HFFc6 (cell line): ENCODE data around the gene AP2M1. TPM values are rescaled to one million over a fixed set of nuclear protein-coding genes. Genes with fewer than 3 reads are reported as not detected.
"Not testable (repeated sequence)": the region's sequence is repeated elsewhere in the genome, so short reads cannot be mapped to it uniquely, and the experiment has no call there.

ENCODE experiments used
- DNase-seq: peaks from one replicate; pipeline ENCODE4 v3.0.0-alpha.2; 2018
- H3K27ac Mint-ChIP-seq: 2 replicates; pipeline ENCODE4 v1.8.0; 2020; ENCODE audit warnings: mild to moderate bottlenecking, mixed read lengths
- H3K27me3 Mint-ChIP-seq: 2 replicates; pipeline ENCODE4 v1.8.0; 2021; ENCODE audit warnings: mild to moderate bottlenecking, moderate library complexity, mixed read lengths; ENCODE audit not compliant: insufficient read depth
- H3K36me3 Mint-ChIP-seq: 2 replicates; pipeline ENCODE4 v1.8.0; 2021; ENCODE audit warnings: low read depth, mixed read lengths
- H3K4me1 Mint-ChIP-seq: 2 replicates; pipeline ENCODE4 v1.8.0; 2020; ENCODE audit warnings: low read depth, mixed read lengths
- H3K4me3 Mint-ChIP-seq: 2 replicates; pipeline ENCODE4 v1.8.0; 2020; ENCODE audit warnings: mild to moderate bottlenecking, moderate library complexity, mixed read lengths
- H3K9me3 Mint-ChIP-seq: 2 replicates; pipeline ENCODE4 v1.8.0; 2020; ENCODE audit warnings: mild to moderate bottlenecking, mixed read lengths
- total RNA-seq, 6 experiments: library from RNA; stranded (reverse); fragmentation: NEBNext Ultra II Directional; extraction: Animal tissue kit (Norgen Biotek cat#: 25700); gene quantifications; 2 replicates in 1 of 6; 3 replicates in 5 of 6; pipeline ENCODE4 v1.2.3, GENCODE V29; 2021
- TF ChIP-seq, protein P1 (sequence below): fragments of 200-600 bp; sonication (generic); IDR thresholded peaks from 2 replicates; pipeline ENCODE4 v1.5.0; 2021; ENCODE audit warnings: antibody characterized with exemption, mild to moderate bottlenecking

The AP2M1 gene
- total RNA-seq, 6 experiments from 2014 or later, result 796 to 849 (median 832) TPM

DNA sequence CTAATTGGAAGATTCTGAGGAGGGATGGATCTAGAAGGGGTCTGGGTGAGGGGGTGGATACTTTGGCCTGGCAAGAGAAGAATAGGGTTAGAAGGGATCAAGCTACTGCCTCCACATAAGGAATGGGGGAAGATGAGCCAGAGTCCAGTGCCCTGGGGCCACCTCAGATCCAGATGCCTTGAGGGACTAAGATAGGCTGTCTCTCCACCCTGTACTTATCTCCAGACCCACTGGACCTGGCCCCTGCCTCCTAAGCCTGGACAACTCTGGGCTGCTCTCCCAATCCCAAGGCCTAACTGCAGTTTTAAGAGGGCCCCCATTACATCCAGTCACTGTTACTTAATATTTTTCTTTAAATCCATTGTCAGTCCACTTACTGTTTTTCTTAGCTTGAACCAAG, 17.4 kb upstream of the AP2M1 start:
- Mint-ChIP-seq H3K27me3 (no peaks in the 10 kb centered on the region; the same call in 1 of the 2 replicates), H3K9me3 (no peaks in the 10 kb centered on the region), H3K27ac (peak overlapping the region; percentile 42), H3K4me1 (peaks cover 54% of the 10 kb centered on the region), H3K36me3 (peaks cover 17% of the 10 kb centered on the region), H3K4me3 (peak overlapping the region; percentile 91)
- DNase-seq, result no peak
- TF ChIP-seq, protein P1, sequence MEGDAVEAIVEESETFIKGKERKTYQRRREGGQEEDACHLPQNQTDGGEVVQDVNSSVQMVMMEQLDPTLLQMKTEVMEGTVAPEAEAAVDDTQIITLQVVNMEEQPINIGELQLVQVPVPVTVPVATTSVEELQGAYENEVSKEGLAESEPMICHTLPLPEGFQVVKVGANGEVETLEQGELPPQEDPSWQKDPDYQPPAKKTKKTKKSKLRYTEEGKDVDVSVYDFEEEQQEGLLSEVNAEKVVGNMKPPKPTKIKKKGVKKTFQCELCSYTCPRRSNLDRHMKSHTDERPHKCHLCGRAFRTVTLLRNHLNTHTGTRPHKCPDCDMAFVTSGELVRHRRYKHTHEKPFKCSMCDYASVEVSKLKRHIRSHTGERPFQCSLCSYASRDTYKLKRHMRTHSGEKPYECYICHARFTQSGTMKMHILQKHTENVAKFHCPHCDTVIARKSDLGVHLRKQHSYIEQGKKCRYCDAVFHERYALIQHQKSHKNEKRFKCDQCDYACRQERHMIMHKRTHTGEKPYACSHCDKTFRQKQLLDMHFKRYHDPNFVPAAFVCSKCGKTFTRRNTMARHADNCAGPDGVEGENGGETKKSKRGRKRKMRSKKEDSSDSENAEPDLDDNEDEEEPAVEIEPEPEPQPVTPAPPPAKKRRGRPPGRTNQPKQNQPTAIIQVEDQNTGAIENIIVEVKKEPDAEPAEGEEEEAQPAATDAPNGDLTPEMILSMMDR, result no peak

DNA sequence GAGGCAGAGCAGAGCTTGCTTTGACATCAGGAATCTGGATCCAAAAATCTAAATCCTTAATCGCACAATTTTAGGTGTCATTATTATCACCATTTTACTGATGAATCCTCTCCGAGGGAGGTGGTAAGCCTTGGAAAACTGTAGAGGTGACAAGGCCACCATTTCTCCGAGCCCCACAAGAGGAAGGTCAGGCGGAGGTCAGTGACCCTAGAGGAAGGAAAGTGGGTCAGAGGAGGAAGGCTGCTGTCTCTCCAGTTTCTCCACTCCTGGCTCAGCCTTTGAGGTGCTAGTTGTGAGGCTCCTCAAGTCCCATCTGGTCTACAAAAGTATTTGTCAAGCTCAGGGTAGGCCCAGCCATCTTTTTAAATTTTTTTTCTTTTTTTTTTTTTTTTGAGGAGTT, 16.3 kb upstream of the AP2M1 start:
- H3K9me3 Mint-ChIP-seq, result no peaks in the 10 kb centered on the region
- DNase-seq, result no peak
- H3K36me3 Mint-ChIP-seq, result peaks cover 24% of the 10 kb centered on the region
- TF ChIP-seq, protein P1, result no peak
- peak overlapping the region; percentile 91; the same call in 1 of the 2 replicates for H3K4me3 Mint-ChIP-seq
- H3K27ac Mint-ChIP-seq, result peak overlapping the region; percentile 67
- H3K27me3 Mint-ChIP-seq, result no peaks in the 10 kb centered on the region; the same call in 1 of the 2 replicates
- H3K4me1 Mint-ChIP-seq, result peaks cover 53% of the 10 kb centered on the region

DNA sequence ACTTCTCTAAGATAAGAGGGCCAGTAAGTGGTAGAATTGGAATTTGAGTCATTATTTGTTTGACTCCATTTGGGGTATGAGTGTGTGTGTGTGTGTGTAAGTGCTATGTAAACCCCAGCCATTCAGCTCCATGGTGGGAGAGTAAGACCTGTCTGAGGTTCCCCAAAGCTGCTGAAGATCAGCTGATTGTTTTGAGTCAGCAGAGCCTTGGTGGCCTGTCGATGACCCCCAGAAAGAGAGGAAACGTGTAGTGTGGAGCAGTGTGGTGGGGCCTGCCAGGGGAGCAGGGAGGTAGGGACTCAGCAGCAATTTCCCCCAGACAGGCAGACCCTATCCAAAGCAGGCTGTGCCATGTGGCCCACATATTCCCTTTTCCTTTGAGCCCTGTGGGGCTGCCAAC, 14.2 kb upstream of the AP2M1 start:
- Mint-ChIP-seq H3K4me3 (peak overlapping the region; percentile 32), H3K9me3 (no peaks in the 10 kb centered on the region), H3K4me1 (peaks cover 37% of the 10 kb centered on the region), H3K27ac (peak overlapping the region; percentile 77), H3K27me3 (no peaks in the 10 kb centered on the region; the same call in 1 of the 2 replicates), H3K36me3 (peaks cover 30% of the 10 kb centered on the region)
- TF ChIP-seq, protein P1, result no peak
- no peak for DNase-seq

DNA sequence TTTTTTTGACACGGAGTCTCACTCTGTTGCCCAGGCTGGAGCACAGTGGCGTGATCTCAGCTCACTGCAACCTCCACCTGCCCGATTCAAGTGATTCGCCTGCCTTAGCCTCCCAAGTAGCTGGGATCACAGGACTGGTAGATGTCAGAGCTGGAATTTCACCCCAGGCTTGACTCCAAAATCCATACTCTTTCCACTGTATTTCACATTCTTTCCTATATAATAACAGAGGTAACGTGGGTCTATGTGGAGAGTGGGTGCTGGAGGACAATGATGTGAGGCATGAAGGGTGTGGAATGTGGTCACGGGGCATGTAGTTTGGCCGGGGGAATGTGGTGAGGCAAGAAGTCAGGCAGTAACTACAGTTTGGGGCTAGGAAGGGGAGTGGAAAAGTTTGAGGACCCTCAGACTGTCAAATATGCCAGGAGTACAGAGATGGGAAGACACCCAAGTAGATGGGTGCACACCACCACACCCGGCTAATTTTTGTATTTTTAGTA, 12.0 kb upstream of the AP2M1 start:
- H3K27me3 Mint-ChIP-seq, H3K9me3 Mint-ChIP-seq, DNase-seq, H3K4me3 Mint-ChIP-seq: not testable (repeated sequence)
- peak overlapping the region; percentile 74 for H3K27ac Mint-ChIP-seq
- H3K4me1 Mint-ChIP-seq, result peaks cover 42% of the 10 kb centered on the region
- H3K36me3 Mint-ChIP-seq, result peaks cover 31% of the 10 kb centered on the region

GRCh38 chr3:184164648-184165330, 9.9 kb upstream of the AP2M1 start:
- no peaks in the 10 kb centered on the region for H3K9me3 Mint-ChIP-seq
- no peak for DNase-seq
- peaks cover 37% of the 10 kb centered on the region for H3K36me3 Mint-ChIP-seq
- TF ChIP-seq, protein P1, result peak; percentile 9; the same call in 1 of the 2 replicates
- no peaks in the 10 kb centered on the region; the same call in 1 of the 2 replicates for H3K27me3 Mint-ChIP-seq
- H3K4me3 Mint-ChIP-seq, result no peak overlapping the region
- no peak overlapping the region for H3K27ac Mint-ChIP-seq
- H3K4me1 Mint-ChIP-seq, result peaks cover 50% of the 10 kb centered on the region

DNA sequence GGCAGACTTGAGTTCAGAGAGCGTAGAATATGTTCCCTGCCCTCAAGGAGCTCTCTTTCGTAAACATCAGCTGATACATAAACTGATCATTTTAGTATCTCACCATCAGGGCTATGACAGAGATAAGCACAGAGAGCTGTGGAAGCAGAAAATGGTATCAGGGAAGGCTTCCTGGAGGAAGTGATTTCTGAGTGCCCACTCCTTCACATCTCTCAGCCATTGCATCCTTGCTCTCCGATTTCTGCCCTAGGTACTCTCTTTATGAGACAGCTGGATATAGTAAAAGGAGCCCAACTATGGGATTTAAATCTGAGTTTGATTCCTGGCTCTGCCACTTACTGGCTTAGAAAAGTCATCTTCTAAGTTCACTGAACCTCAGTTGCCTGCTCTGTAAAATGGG, 9.1 kb upstream of the AP2M1 start:
- no peaks in the 10 kb centered on the region for H3K9me3 Mint-ChIP-seq
- DNase-seq, result no peak

More for the DNA sequence above, 9.1 kb upstream of the AP2M1 start:
- Mint-ChIP-seq H3K4me1 (peaks cover 44% of the 10 kb centered on the region), H3K4me3 (no peak overlapping the region), H3K36me3 (peaks cover 37% of the 10 kb centered on the region), H3K27ac (no peak overlapping the region), H3K27me3 (no peaks in the 10 kb centered on the region; the same call in 1 of the 2 replicates)
- TF ChIP-seq, protein P1, result no peak
